Body of pancreas (tissue), 4 donors: ENCODE results near the gene CFAP100.

ENCODE experiments used
- POLR2A ChIP-seq, 3 donors: fragments of 450-650 bp; IDR thresholded peaks; one replicate each; pipeline ENCODE4 v1.6.1; 2016; ENCODE audit warnings: antibody characterized with exemption in 3 of 3, mild to moderate bottlenecking in 2 of 3
- TF ChIP-seq, protein P1 (sequence below), 7 experiments: fragments of 450-650 bp in 4 of 7; fragments of 200-600 bp in 3 of 7; sonication (generic) in 3 of 7; IDR thresholded peaks; one replicate each; pipeline ENCODE4 v1.5.1; 2016 to 2019; ENCODE audit warnings: antibody characterized with exemption in 7 of 7

DNA sequence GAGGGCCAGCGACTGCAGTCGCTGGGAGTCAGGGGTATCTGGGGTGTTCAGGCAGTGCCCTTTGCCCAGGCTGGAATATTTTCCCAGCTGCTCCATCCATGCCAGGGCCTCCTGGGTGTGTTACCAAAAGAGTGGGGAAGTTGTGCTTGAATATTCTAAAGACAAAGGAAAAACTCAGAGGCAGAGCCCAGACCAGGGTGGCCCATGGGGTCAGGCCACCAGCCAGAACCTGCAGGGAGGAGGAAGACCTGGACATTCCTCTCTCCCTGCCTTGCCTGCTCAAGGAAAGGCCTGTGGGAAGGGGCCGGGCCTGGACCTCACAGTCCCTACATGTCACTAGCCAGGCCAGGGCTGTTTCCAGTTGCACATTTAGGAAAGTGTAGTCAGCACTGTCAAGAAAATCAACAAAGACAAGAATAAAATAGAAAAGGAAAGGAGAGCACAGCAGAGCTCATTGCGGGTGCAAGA is 21.5 kb upstream of the CFAP100 start:
- TF ChIP-seq, protein P1, sequence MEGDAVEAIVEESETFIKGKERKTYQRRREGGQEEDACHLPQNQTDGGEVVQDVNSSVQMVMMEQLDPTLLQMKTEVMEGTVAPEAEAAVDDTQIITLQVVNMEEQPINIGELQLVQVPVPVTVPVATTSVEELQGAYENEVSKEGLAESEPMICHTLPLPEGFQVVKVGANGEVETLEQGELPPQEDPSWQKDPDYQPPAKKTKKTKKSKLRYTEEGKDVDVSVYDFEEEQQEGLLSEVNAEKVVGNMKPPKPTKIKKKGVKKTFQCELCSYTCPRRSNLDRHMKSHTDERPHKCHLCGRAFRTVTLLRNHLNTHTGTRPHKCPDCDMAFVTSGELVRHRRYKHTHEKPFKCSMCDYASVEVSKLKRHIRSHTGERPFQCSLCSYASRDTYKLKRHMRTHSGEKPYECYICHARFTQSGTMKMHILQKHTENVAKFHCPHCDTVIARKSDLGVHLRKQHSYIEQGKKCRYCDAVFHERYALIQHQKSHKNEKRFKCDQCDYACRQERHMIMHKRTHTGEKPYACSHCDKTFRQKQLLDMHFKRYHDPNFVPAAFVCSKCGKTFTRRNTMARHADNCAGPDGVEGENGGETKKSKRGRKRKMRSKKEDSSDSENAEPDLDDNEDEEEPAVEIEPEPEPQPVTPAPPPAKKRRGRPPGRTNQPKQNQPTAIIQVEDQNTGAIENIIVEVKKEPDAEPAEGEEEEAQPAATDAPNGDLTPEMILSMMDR (IDR thresholded peaks at IDR 0.05): no peak
- TF ChIP-seq POLR2A (IDR thresholded peaks at IDR 0.05): no peak
